HEK293 (cell line): ENCODE results near the gene NUMA1.

Source experiments
- CTCF ChIA-PET: fragments of 350-600 bp; formaldehyde crosslinking; extraction: SDS; loops from one replicate; lab custom pipeline; 2021; ENCODE audit warnings: antibody characterized with exemption; lab: Yijun Ruan, JAX
- POLR2A ChIA-PET: fragments of 300-600 bp; formaldehyde crosslinking; extraction: SDS; loops from one replicate; lab custom pipeline; 2020; ENCODE audit warnings: antibody characterized with exemption, inconsistent platforms; lab: Yijun Ruan, JAX
- H3K27ac ChIP-seq: fragments of 200-500 bp; sonication (Bioruptor generic); 2 replicates; pipeline ENCODE4 v1.5.1; 2014; ENCODE audit warnings: low read depth, low read length, control low read depth, inconsistent platforms; ENCODE audit errors: extremely low read depth
- H3K36me3 ChIP-seq, 2 experiments: fragments of 200-500 bp in 1 of 2; sonication (Bioruptor generic) in 1 of 2; 1 replicate in 1 of 2; 2 replicates in 1 of 2; pipeline ENCODE4 v1.5.1; 2014 to 2017; ENCODE audit warnings: inconsistent platforms in 2 of 2, low read length in 2 of 2; ENCODE audit not compliant: control insufficient read depth in 2 of 2, insufficient read depth in 1 of 2
- H3K4me1 ChIP-seq: fragments of 200-500 bp; sonication (Bioruptor generic); 2 replicates; pipeline ENCODE4 v1.5.1; 2014; ENCODE audit warnings: mild to moderate bottlenecking, low read length, inconsistent platforms; ENCODE audit not compliant: control insufficient read depth, insufficient read depth
- H3K4me3 ChIP-seq: 2 replicates; pipeline ENCODE4 v1.5.1; 2011; ENCODE audit warnings: low read depth, mild to moderate bottlenecking, control low read depth, low read length, moderate library complexity
- H3K9me3 ChIP-seq: fragments of 200-500 bp; sonication (Bioruptor generic); 2 replicates; pipeline ENCODE4 v1.5.1; 2014; ENCODE audit warnings: low read depth, low read length, inconsistent platforms; ENCODE audit not compliant: control insufficient read depth, insufficient read depth
- AEBP2 ChIP-seq: fragments of 450-650 bp; formaldehyde crosslinking; IDR thresholded peaks from 2 replicates; pipeline ENCODE4 v1.5.1; 2016; ENCODE audit warnings: missing biosample characterization, missing genetic modification characterization, borderline replicate concordance
- BCL11A ChIP-seq: fragments of 450-650 bp; formaldehyde crosslinking; IDR thresholded peaks from 2 replicates; pipeline ENCODE4 v1.5.1; 2016; ENCODE audit warnings: low read depth, missing biosample characterization, missing genetic modification characterization
- GLI4 ChIP-seq: fragments of 450-650 bp; formaldehyde crosslinking; IDR thresholded peaks from 2 replicates; pipeline ENCODE4 v1.5.1; 2016; ENCODE audit warnings: missing biosample characterization, missing genetic modification characterization
- HOXC10 ChIP-seq: sonication (generic); formaldehyde crosslinking; IDR thresholded peaks from 2 replicates; pipeline ENCODE4 v1.8.1; 2023; ENCODE audit warnings: mild to moderate bottlenecking, missing genetic modification reagents
- INSM2 ChIP-seq: fragments of 450-650 bp; formaldehyde crosslinking; IDR thresholded peaks from 2 replicates; pipeline ENCODE4 v1.5.1; 2016; ENCODE audit warnings: missing biosample characterization, missing genetic modification characterization
- KLF10 ChIP-seq: fragments of 450-650 bp; IDR thresholded peaks from 2 replicates; pipeline ENCODE4 v1.5.1; 2018; ENCODE audit warnings: missing biosample characterization, mild to moderate bottlenecking, missing genetic modification characterization
- ZBTB17 ChIP-seq: fragments of 450-650 bp; formaldehyde crosslinking; IDR thresholded peaks from 2 replicates; pipeline ENCODE4 v1.5.1; 2016; ENCODE audit warnings: missing biosample characterization, missing genetic modification characterization
- ZBTB7A ChIP-seq: fragments of 450-650 bp; formaldehyde crosslinking; IDR thresholded peaks from 2 replicates; pipeline ENCODE4 v1.5.1; 2016; ENCODE audit warnings: low read depth, missing biosample characterization, missing genetic modification characterization
- ZNF157 ChIP-seq: fragments of 450-650 bp; formaldehyde crosslinking; IDR thresholded peaks from 2 replicates; pipeline ENCODE4 v1.5.1; 2016; ENCODE audit warnings: missing biosample characterization, missing genetic modification characterization
- ZNF18 ChIP-seq: fragments of 450-650 bp; formaldehyde crosslinking; IDR thresholded peaks from 2 replicates; pipeline ENCODE4 v1.5.1; 2016; ENCODE audit warnings: missing biosample characterization, missing genetic modification characterization
- ZNF202 ChIP-seq: fragments of 450-650 bp; formaldehyde crosslinking; IDR thresholded peaks from 2 replicates; pipeline ENCODE4 v1.5.1; 2016; ENCODE audit warnings: missing biosample characterization, missing genetic modification characterization, borderline replicate concordance
- ZNF26 ChIP-seq: fragments of 450-650 bp; formaldehyde crosslinking; IDR thresholded peaks from 2 replicates; pipeline ENCODE4 v1.5.1; 2016; ENCODE audit warnings: missing biosample characterization, missing genetic modification characterization
- ZNF266 ChIP-seq: fragments of 450-650 bp; formaldehyde crosslinking; IDR thresholded peaks from 2 replicates; pipeline ENCODE4 v1.5.1; 2016; ENCODE audit warnings: missing biosample characterization, missing genetic modification characterization, low read depth
- ZNF292 ChIP-seq: fragments of 450-650 bp; formaldehyde crosslinking; IDR thresholded peaks from 2 replicates; pipeline ENCODE4 v1.5.1; 2016; ENCODE audit warnings: low read depth, missing biosample characterization, missing genetic modification characterization, borderline replicate concordance
- ZNF366 ChIP-seq: fragments of 450-650 bp; formaldehyde crosslinking; conservative IDR thresholded peaks from 2 replicates; pipeline ENCODE4 v1.5.1; 2016; ENCODE audit warnings: missing biosample characterization, missing genetic modification characterization
- ZNF398 ChIP-seq: fragments of 450-650 bp; formaldehyde crosslinking; IDR thresholded peaks from 2 replicates; pipeline ENCODE4 v1.5.1; 2017; ENCODE audit warnings: missing biosample characterization, missing genetic modification characterization
- ZNF433 ChIP-seq: fragments of 450-650 bp; formaldehyde crosslinking; IDR thresholded peaks from 2 replicates; pipeline ENCODE4 v1.5.1; 2016; ENCODE audit warnings: missing biosample characterization, missing genetic modification characterization, low read depth
- ZNF449 ChIP-seq: fragments of 450-650 bp; formaldehyde crosslinking; IDR thresholded peaks from 2 replicates; pipeline ENCODE4 v1.5.1; 2017; ENCODE audit warnings: missing biosample characterization, mild to moderate bottlenecking, missing genetic modification characterization, moderate library complexity
- ZNF555 ChIP-seq: fragments of 450-650 bp; formaldehyde crosslinking; conservative IDR thresholded peaks from 2 replicates; pipeline ENCODE4 v1.5.1; 2017; ENCODE audit warnings: missing biosample characterization, mild to moderate bottlenecking, missing genetic modification characterization, inconsistent platforms
- ZNF580 ChIP-seq: fragments of 450-650 bp; formaldehyde crosslinking; IDR thresholded peaks from 2 replicates; pipeline ENCODE4 v1.5.1; 2016; ENCODE audit warnings: missing biosample characterization, missing genetic modification characterization
- ZNF610 ChIP-seq: fragments of 450-650 bp; formaldehyde crosslinking; IDR thresholded peaks from 2 replicates; pipeline ENCODE4 v1.5.1; 2016; ENCODE audit warnings: missing biosample characterization, missing genetic modification characterization, borderline replicate concordance
- ZNF707 ChIP-seq: fragments of 450-650 bp; formaldehyde crosslinking; IDR thresholded peaks from 2 replicates; pipeline ENCODE4 v1.5.1; 2016; ENCODE audit warnings: missing biosample characterization, missing genetic modification characterization
- ZNF747 ChIP-seq: fragments of 450-650 bp; formaldehyde crosslinking; IDR thresholded peaks from 2 replicates; pipeline ENCODE4 v1.5.1; 2016; ENCODE audit warnings: missing biosample characterization, missing genetic modification characterization
- ZNF76 ChIP-seq: fragments of 450-650 bp; formaldehyde crosslinking; IDR thresholded peaks from 2 replicates; pipeline ENCODE4; 2016; ENCODE audit warnings: low read depth, missing biosample characterization, missing genetic modification characterization, borderline replicate concordance
- ZSCAN23 ChIP-seq: fragments of 450-650 bp; formaldehyde crosslinking; IDR thresholded peaks from 2 replicates; pipeline ENCODE4 v1.5.1; 2016; ENCODE audit warnings: missing biosample characterization, missing genetic modification characterization

NUMA1 gene

GRCh38 chr11:72080326-72081183 is at the start of gene NUMA1, which contains the start of gene LRRC51 (continued):
- TF ChIP-seq KLF10 (tag by site-specific recombination) (peak; percentile 94), ZNF580 (0 out of 2 replicates have a peak, but pooled peaks have one; percentile 19), ZNF366 (tag by site-specific recombination) (peak; percentile 69), ZNF398 (tag by site-specific recombination) (peak; percentile 96), BCL11A (tag by site-specific recombination) (no peak), ZBTB17 (peak; percentile 93)

- ChIA-PET CTCF (interaction anchor here (1.1 to 2.2 kb wide), 2 partner anchors 15 to 54 kb away, joined by 5 to 10 read pairs; no protein-coding TSS in a partner anchor), POLR2A (no interaction called here)
- no peak overlapping the region for H3K27ac ChIP-seq
- H3K4me3 ChIP-seq = no peak overlapping the region
- no peaks in the 10 kb centered on the region for H3K4me1 ChIP-seq
- H3K9me3 ChIP-seq = no peaks in the 10 kb centered on the region
- H3K36me3 ChIP-seq = no peaks in the 10 kb centered on the region
- TF ChIP-seq BCL11A (tag by site-specific recombination) (no peak), ZSCAN23 (tag by site-specific recombination) (no peak), ZNF202 (tag by site-specific recombination) (no peak), ZNF157 (tag by site-specific recombination) (no peak), ZNF76 (tag by site-specific recombination) (no peak), GLI4 (tag by site-specific recombination) (no peak), ZNF433 (no peak), ZNF449 (no peak), HOXC10 (CRISPR knock-in tag) (no peak), ZNF555 (tag by site-specific recombination) (no peak), ZNF747 (tag by site-specific recombination) (no peak), ZNF292 (tag by site-specific recombination) (no peak), AEBP2 (tag by site-specific recombination) (no peak), INSM2 (tag by site-specific recombination) (no peak), ZNF266 (tag by site-specific recombination) (no peak), ZBTB7A (tag by site-specific recombination) (no peak), ZNF18 (tag by site-specific recombination) (no peak), ZNF610 (tag by site-specific recombination) (no peak), ZNF26 (tag by site-specific recombination) (no peak), ZNF707 (tag by site-specific recombination) (no peak)
Measured at GRCh38 chr11:72129381-72129780, 49.0 kb upstream of the NUMA1 start.
